ENCODE results near the gene SLC35F1. TPM values are rescaled to one million over a fixed set of nuclear protein-coding genes. Genes with fewer than 3 reads are reported as not detected.

SLC35F1 gene
- total RNA-seq, 3 donors from 2014 or later, result 0.23 to 6.1 (median 0.29) TPM

DNA sequence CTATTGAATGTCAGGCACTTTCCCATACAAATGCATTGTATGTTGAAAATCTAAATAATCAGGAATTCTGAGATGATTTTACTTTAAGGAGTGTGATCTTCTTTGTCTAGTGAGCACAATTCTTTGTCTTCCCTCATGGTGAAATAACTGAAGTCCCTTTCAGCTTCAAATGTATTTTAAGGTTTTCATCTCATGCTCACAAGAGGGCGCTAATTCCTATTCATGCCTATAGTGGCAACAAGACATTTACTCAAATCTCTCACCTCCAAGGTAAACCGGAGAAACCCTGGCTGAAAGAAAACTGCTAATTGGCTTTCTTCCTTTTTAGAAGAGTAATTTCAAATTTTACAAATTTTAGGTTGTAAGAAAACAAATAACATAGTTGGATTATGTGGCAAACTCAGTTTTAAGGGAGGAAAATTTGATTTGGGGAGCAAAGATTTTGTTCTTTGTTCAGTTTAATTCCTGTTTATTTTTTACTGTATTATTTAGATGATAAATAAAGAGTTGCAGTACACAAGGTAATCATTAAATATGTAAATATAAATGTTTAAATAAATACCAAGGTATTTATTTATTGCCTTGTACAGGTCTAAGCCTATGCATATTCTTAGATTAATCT lies 69.1 kb downstream of the SLC35F1 start:
- DNase-seq (peak in 1 of 3 donors; percentile 38), ATAC-seq (no peak)
- Histone ChIP-seq H3K36me3 (ENCODE audit: low read depth) (no peaks in the 10 kb centered on the region), H3K9me3 (no peaks in the 10 kb centered on the region), H3K4me3 (no peak overlapping the region), H3K4me1 (ENCODE audit: low read depth) (no peaks in the 10 kb centered on the region)
- TF ChIP-seq CTCF (IDR thresholded peaks at IDR 0.05), result peak; percentile 18
- intact Hi-C loops (cut with DNase I, micrococcal nuclease), result no loop called here

DNA sequence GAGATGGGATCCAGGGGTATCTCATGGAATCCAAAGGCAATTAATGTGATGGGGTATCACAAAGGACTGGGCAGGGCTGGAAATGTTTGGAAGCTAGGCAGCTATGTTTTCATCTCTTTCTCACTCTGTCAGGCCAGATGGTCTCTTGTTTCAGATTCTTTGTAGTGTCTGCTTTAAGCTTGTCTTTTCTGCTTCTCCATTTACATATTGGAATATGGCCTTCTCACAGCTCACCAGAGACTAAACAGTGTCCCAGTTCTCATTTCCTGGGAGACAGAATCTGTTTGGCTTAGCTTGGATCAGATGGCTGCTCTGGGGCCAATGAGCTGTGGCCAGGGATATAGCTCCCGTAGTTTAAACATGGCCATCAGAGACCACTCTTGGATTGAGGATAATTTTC lies 78.9 kb downstream of the SLC35F1 start:
- H3K9me3 ChIP-seq, result no peaks in the 10 kb centered on the region
- no peak for DNase-seq
- no peak overlapping the region for H3K4me3 ChIP-seq
- TF ChIP-seq CTCF (IDR thresholded peaks at IDR 0.05), result no peak
- H3K4me1 ChIP-seq (ENCODE audit: low read depth), result no peaks in the 10 kb centered on the region
- H3K36me3 ChIP-seq (ENCODE audit: low read depth), result no peaks in the 10 kb centered on the region
- no peak for ATAC-seq
- intact Hi-C loops (cut with DNase I, micrococcal nuclease), result no loop called here

- DNase-seq (no peak), ATAC-seq (no peak)
- intact Hi-C loops (cut with DNase I, micrococcal nuclease), result no loop called here
- no peaks in the 10 kb centered on the region for H3K9me3 ChIP-seq
- H3K4me1 ChIP-seq (ENCODE audit: low read depth), result no peaks in the 10 kb centered on the region
- H3K36me3 ChIP-seq (ENCODE audit: low read depth), result no peaks in the 10 kb centered on the region
- no peak for TF ChIP-seq CTCF (IDR thresholded peaks at IDR 0.05)
- no peak overlapping the region for H3K4me3 ChIP-seq
These were observed 79.3 kb downstream of the SLC35F1 start for GRCh38 chr6:117986396-117986795.

DNA sequence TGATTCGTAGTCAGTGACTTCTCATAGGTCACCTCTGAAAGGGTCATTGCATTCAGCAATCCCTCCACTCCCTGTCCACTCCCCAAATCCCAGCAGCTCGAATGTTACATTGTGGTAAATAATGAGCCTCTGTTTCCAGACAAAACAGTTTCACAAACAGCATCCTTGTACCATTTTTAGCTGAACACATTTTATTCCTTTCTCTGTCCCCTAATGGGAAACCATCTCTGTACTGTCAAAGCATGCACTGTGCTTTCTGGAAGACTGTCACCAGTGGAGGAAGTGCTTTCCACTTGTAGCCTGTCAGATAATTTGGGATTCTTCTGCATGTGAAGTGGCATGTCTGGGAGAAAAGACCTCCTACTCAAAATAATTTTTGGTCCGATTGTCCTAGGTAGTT lies 82.0 kb downstream of the SLC35F1 start:
- no peak for DNase-seq
- Histone ChIP-seq H3K4me3 (no peak overlapping the region), H3K9me3 (no peaks in the 10 kb centered on the region), H3K4me1 (ENCODE audit: low read depth) (no peaks in the 10 kb centered on the region), H3K36me3 (ENCODE audit: low read depth) (no peaks in the 10 kb centered on the region)
- intact Hi-C loops (cut with DNase I, micrococcal nuclease), result no loop called here
- ATAC-seq, result no peak
- no peak for TF ChIP-seq CTCF (IDR thresholded peaks at IDR 0.05)

GRCh38 chr6:117990151-117990550 lies 83.1 kb downstream of the SLC35F1 start:
- Histone ChIP-seq H3K9me3 (no peaks in the 10 kb centered on the region), H3K4me3 (no peak overlapping the region), H3K4me1 (ENCODE audit: low read depth) (no peaks in the 10 kb centered on the region), H3K36me3 (ENCODE audit: low read depth) (no peaks in the 10 kb centered on the region)
- DNase-seq, result no peak
- no peak for TF ChIP-seq CTCF (IDR thresholded peaks at IDR 0.05)
- intact Hi-C loops (cut with DNase I, micrococcal nuclease), result no loop called here
- ATAC-seq, result no peak

GRCh38 chr6:117992856-117993255 lies 85.8 kb downstream of the SLC35F1 start:
- Histone ChIP-seq H3K36me3 (ENCODE audit: low read depth) (no peaks in the 10 kb centered on the region), H3K4me3 (no peak overlapping the region), H3K4me1 (ENCODE audit: low read depth) (no peaks in the 10 kb centered on the region), H3K9me3 (no peaks in the 10 kb centered on the region)
- intact Hi-C loops (cut with DNase I, micrococcal nuclease), result no loop called here
- TF ChIP-seq CTCF (IDR thresholded peaks at IDR 0.05), result no peak
- DNase-seq, result no peak
- ATAC-seq, result no peak
